ENCODE measurements around the gene SRMS. TPM values are rescaled to one million over a fixed set of nuclear protein-coding genes. Genes with fewer than 3 reads are reported as not detected.

SRMS gene
- total RNA-seq, 2 experiments from 2014 or later = 0.42 TPM; not detected in 1

DNA sequence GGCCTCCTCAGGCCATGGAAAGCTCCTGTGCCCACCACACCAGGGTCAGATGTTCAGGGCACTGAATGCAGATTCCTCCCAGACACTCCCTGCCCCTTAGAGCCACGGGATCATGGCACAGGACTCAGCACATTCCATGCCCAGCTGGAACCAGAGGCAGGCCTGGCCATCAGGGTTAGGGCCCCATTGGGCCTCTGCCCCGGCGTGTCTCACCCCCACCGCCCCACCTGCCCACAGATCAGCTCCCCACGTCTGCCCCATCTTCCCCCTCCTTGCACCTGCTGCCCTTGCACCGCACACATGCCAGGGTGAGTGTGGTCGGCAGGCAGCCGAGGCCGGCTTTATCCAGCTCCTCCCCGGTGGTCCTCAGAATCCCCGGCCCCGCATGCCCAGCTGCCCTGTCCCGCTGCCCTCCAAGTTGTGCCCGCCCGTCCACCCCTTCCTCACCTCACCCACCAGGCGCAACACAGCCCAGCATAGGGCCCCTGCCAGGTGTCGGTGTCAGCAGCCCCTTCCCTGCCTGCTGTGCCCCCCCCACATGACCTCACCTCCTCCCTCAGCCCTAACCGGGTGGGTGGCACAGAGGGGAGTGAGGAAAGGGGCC, 2.2 kb upstream of the SRMS start:
- Histone ChIP-seq H3K79me2 (ENCODE audit: insufficient read depth, low read depth, low read length) (no peaks in the 10 kb centered on the region), H3K4me3 (ENCODE audit: low read depth, low read length, poor library complexity, severe bottlenecking) (no peak overlapping the region), H3K36me3 (ENCODE audit: insufficient read depth, low read length) (no peaks in the 10 kb centered on the region), H3K4me1 (ENCODE audit: insufficient read depth, low read length, poor library complexity, severe bottlenecking) (peaks cover 61% of the 10 kb centered on the region), H3K4me2 (ENCODE audit: low read length) (no peak overlapping the region), H2AFZ (ENCODE audit: low read length) (no peak overlapping the region), H3K27ac (ENCODE audit: low read depth, low read length, poor library complexity, severe bottlenecking) (no peak overlapping the region), H3K9me2 (ENCODE audit: insufficient read depth, low read length) (no peaks in the 10 kb centered on the region), H3K9me3 (ENCODE audit: low read length) (no peaks in the 10 kb centered on the region), H4K20me1 (ENCODE audit: insufficient read depth, low read length) (no peaks in the 10 kb centered on the region)
- BruUV-seq (replicated peaks) = no TSS peak
- DNase-seq (ENCODE audit: low spot score) = no peak
- POLR2A ChIA-PET = no interaction called here
- intact Hi-C loops (cut with micrococcal nuclease; ENCODE audit: unreplicated experiment) = loop anchor here (5.0 kb wide), 1 partner anchor 78 kb away; the partner anchor contains the start of gene GMEB2
- no peak for TF ChIP-seq EZH2phosphoT487 (IDR thresholded peaks at IDR 0.05; ENCODE audit: borderline replicate concordance, low read depth, low read length)
- no peak for TF ChIP-seq CTCF (conservative IDR thresholded peaks at IDR 0.05; ENCODE audit: low read length)
- CTCF ChIA-PET (ENCODE audit: unreplicated experiment) = interaction anchor here (0.5 kb wide), 1 partner anchor 173 kb away, joined by 5 read pairs; no protein-coding TSS in a partner anchor

DNA sequence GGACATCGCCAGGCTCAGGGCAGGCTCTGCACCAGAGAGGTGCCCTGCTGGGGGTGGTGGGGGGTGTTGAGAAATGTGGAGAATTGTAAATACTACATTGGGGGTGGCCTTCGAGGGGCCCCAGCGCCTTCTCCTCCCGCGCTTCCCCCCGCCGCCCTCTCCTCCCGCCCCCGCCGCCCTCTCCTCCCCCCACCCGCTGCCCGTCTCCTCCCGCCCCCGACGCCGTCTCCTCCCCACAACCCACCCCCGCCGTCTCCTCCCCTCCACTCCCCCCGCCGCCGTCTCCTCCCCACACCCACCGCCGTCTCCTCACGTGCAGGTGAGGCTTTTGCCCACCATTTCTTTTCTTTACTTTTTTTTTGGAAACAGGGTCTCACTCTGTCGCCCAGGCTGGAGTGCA, 1.5 kb upstream of the SRMS start:
- peaks cover 54% of the 10 kb centered on the region for H3K4me1 ChIP-seq (ENCODE audit: insufficient read depth, low read length, poor library complexity, severe bottlenecking)
- H4K20me1 ChIP-seq (ENCODE audit: insufficient read depth, low read length) = no peaks in the 10 kb centered on the region
- no peaks in the 10 kb centered on the region for H3K9me2 ChIP-seq (ENCODE audit: insufficient read depth, low read length)
- H3K9me3 ChIP-seq (ENCODE audit: low read length) = no peaks in the 10 kb centered on the region
- no peak overlapping the region for H3K4me2 ChIP-seq (ENCODE audit: low read length)
- no peak for DNase-seq (ENCODE audit: low spot score)
- no peaks in the 10 kb centered on the region for H3K36me3 ChIP-seq (ENCODE audit: insufficient read depth, low read length)
- no peaks in the 10 kb centered on the region for H3K79me2 ChIP-seq (ENCODE audit: insufficient read depth, low read depth, low read length)
- intact Hi-C loops (cut with micrococcal nuclease; ENCODE audit: unreplicated experiment) = no loop called here
- H3K27ac ChIP-seq (ENCODE audit: low read depth, low read length, poor library complexity, severe bottlenecking) = no peak overlapping the region
- no TSS peak for BruUV-seq (replicated peaks)
- no peak overlapping the region for H3K4me3 ChIP-seq (ENCODE audit: low read depth, low read length, poor library complexity, severe bottlenecking)
- H2AFZ ChIP-seq (ENCODE audit: low read length) = no peak overlapping the region
- CTCF ChIA-PET (ENCODE audit: unreplicated experiment) = interaction anchor here (0.5 kb wide), 1 partner anchor 174 kb away, joined by 5 read pairs; no protein-coding TSS in a partner anchor
- TF ChIP-seq EZH2phosphoT487 (IDR thresholded peaks at IDR 0.05; ENCODE audit: borderline replicate concordance, low read depth, low read length) = no peak
- POLR2A ChIA-PET = no interaction called here

- Histone ChIP-seq H3K4me2 (ENCODE audit: low read length) (no peak overlapping the region), H3K79me2 (ENCODE audit: insufficient read depth, low read depth, low read length) (no peaks in the 10 kb centered on the region), H3K9me3 (ENCODE audit: low read length) (no peaks in the 10 kb centered on the region), H4K20me1 (ENCODE audit: insufficient read depth, low read length) (no peaks in the 10 kb centered on the region), H3K36me3 (ENCODE audit: insufficient read depth, low read length) (no peaks in the 10 kb centered on the region), H3K9me2 (ENCODE audit: insufficient read depth, low read length) (no peaks in the 10 kb centered on the region), H3K4me3 (ENCODE audit: low read depth, low read length, poor library complexity, severe bottlenecking) (no peak overlapping the region), H3K4me1 (ENCODE audit: insufficient read depth, low read length, poor library complexity, severe bottlenecking) (peaks cover 49% of the 10 kb centered on the region), H2AFZ (ENCODE audit: low read length) (no peak overlapping the region), H3K27ac (ENCODE audit: low read depth, low read length, poor library complexity, severe bottlenecking) (no peak overlapping the region)
- ChIA-PET POLR2A (no interaction called here), CTCF (ENCODE audit: unreplicated experiment) (no interaction called here)
- no peak for DNase-seq (ENCODE audit: low spot score)
- TF ChIP-seq EZH2phosphoT487 (IDR thresholded peaks at IDR 0.05; ENCODE audit: borderline replicate concordance, low read depth, low read length) (no peak), CTCF (conservative IDR thresholded peaks at IDR 0.05; ENCODE audit: low read length) (no peak)
- intact Hi-C loops (cut with micrococcal nuclease; ENCODE audit: unreplicated experiment) = no loop called here
- BruUV-seq (replicated peaks) = no TSS peak
These were observed 993 bp upstream of the SRMS start for GRCh38 chr20:63548542-63548941.

Data from OCI-LY7 (cell line).